C4-2B (cell line): Measurements from ENCODE around the gene HELB.
A peak's percentile ranks its signal among the peaks of the same experiment; 100 is the strongest.

Experiments
- H3K27ac ChIP-seq: fragments of 450-650 bp; 2 replicates; pipeline ENCODE4 v1.5.1; 2017
- ZFX ChIP-seq: fragments of 450-650 bp; IDR thresholded peaks from 2 replicates; pipeline ENCODE4 v1.6.1; 2017
- TF ChIP-seq, protein P1 (sequence below): fragments of 450-650 bp; conservative IDR thresholded peaks from 2 replicates; pipeline ENCODE4 v1.5.1; 2017; ENCODE audit warnings: mild to moderate bottlenecking

Gene HELB

DNA sequence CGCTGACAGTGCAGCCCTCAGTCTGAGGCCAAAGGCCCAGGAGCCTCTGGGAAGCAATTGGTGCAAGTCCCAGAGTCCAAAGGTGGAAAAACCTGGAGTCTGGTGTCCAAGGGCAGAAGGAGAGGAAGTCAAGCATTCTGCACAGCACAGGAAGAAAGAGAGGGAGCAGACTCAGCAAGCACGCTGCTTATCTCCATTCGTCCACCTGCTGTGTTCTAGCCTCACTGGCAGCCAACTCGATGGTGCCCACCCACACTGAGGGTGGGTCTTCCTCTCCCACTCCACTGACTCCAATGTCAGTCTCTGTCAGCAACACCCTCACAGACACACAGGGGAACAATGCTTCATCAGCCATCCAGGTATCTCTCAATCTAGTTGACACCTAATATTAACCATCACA, 38.8 kb downstream of the HELB start:
- no peak for TF ChIP-seq ZFX
- TF ChIP-seq, protein P1, sequence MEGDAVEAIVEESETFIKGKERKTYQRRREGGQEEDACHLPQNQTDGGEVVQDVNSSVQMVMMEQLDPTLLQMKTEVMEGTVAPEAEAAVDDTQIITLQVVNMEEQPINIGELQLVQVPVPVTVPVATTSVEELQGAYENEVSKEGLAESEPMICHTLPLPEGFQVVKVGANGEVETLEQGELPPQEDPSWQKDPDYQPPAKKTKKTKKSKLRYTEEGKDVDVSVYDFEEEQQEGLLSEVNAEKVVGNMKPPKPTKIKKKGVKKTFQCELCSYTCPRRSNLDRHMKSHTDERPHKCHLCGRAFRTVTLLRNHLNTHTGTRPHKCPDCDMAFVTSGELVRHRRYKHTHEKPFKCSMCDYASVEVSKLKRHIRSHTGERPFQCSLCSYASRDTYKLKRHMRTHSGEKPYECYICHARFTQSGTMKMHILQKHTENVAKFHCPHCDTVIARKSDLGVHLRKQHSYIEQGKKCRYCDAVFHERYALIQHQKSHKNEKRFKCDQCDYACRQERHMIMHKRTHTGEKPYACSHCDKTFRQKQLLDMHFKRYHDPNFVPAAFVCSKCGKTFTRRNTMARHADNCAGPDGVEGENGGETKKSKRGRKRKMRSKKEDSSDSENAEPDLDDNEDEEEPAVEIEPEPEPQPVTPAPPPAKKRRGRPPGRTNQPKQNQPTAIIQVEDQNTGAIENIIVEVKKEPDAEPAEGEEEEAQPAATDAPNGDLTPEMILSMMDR: no peak
- H3K27ac ChIP-seq: no peak overlapping the region

DNA sequence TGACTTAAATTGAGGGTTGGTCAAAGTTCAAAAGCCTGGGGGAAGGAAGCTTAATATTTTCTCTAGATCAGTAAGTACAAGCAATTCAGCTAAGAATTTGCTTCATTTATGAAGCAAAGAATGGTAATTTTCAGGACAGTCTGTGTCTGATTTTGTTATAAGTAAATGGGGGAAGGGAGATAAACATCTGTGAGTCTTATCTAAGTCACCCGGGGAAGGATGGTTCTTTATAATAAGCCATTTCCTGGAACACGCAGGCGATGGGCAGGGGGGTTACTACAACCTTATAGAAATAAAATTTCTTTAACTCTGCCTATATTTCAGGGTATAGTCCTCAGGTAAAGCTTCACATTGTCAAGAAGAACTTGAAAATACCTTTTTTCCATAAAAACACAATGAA, 42.9 kb downstream of the HELB start:
- TF ChIP-seq ZFX: no peak
- TF ChIP-seq, protein P1: no peak
- H3K27ac ChIP-seq: no peak overlapping the region

DNA sequence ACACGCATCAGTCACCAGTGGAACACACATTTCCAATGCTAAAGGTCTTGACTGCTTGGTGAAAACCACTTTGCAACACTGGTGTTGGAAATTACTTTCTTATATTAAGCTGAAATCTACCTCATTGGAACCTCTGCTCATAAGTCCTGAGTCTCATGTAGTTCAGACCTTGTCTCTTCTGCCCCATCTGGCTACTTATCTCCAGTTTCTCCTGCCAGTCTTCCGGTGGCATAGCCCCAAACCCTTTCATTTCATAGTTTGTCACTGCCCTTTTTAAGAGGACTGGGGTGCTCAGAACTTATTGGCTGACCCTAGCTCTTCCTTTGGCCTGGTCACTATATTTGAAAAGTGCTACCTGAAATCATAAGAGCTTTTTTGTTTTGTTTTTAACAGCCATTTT, 43.7 kb downstream of the HELB start:
- H3K27ac ChIP-seq: no peak overlapping the region
- TF ChIP-seq, protein P1: no peak

DNA sequence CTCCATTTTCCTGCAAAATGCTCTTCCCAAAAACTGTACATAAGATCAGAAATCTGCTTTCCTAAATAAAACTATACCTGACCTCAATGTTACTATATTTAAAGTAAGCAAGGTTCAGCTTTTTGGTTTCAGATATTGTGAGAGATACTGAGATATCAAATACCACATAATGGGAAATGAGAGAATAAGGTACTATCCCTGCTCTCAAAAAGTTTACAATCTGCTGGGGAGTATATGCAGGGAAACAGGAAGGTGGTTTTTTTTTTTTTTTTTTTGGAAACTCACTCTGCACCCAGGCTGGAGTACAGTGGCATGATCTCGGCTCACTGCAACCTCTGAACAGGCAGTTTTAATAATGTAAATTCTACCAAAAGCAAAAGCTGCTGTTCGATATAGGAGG, 49.0 kb downstream of the HELB start:
- no peak overlapping the region for H3K27ac ChIP-seq
- no peak for TF ChIP-seq ZFX
- TF ChIP-seq, protein P1: no peak

DNA sequence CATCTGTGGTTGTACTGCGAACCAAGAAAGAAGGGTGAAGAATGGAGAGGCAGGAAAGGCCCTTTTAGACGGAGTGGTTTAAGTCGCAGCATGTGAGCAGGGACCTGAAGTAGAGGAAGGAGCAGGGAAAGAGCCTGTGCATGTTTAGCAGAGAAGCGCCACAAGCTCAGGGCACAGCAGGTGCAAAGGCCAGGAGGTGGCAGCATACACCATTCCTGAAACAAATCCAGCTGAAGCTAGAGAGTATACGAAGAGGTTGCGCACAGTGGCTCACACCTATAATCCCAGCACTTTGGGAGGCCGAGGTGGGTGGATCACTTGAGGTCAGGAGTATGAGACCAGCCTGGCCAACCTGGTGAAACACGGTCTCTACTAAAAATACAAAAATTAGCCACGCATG, 49.9 kb downstream of the HELB start:
- H3K27ac ChIP-seq: no peak overlapping the region
- TF ChIP-seq, protein P1: peak; percentile 61
- TF ChIP-seq ZFX: no peak

DNA sequence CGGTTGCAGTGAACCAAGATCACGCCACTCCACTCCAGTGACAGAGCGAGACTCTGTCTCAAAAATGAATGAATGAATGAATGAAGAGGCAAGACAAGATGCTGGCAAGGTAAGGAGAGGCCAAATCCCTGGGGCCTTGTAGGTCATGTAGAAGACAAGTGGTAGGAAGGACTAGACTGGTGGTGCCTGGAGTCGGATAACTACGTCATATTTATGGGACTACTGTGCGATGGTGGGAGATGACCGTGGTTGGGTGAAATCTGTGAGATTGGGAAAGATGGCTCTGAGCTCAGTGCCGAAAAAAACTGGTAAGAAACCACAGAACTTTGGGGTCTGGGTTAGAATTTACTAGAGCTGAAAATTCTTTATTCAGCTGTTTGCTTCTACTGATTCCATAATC, 50.6 kb downstream of the HELB start:
- H3K27ac ChIP-seq: no peak overlapping the region
- TF ChIP-seq, protein P1: no peak
- no peak for TF ChIP-seq ZFX

DNA sequence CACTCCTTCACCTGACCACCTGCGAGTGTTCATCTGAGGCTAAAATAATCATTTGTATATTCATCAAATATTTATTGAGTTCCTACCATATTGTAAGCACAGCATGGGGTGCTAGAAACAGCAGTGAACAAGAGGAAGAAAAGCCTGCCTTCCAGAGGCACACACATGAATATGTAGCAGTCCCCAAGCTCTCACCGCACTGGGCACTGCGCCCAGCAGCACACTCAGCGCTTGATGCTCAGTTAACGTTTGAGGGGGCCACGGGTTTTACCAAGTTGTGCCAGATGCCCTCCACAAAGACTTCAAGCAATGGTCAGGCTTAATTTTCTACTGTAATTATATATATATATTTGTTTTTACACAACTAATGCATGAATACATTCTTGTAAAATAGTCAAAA, 52.0 kb downstream of the HELB start:
- no peak for TF ChIP-seq ZFX
- TF ChIP-seq, protein P1: no peak
- no peak overlapping the region for H3K27ac ChIP-seq
